ENCODE measurements around the gene RFX8.

The RFX8 gene

GRCh38 chr2:101502095-101502494 is 27.2 kb upstream of the RFX8 start:
- no peak for TF ChIP-seq CTCF (IDR thresholded peaks at IDR 0.05; ENCODE audit: control insufficient read depth, extremely low read depth, insufficient read depth)
- H3K4me3 ChIP-seq (ENCODE audit: low read depth, low read length) = no peak overlapping the region
- DNase-seq (ENCODE audit: low read depth) = no peak

- no peak for DNase-seq (ENCODE audit: low read depth)
- no peak for TF ChIP-seq CTCF (IDR thresholded peaks at IDR 0.05; ENCODE audit: control insufficient read depth, extremely low read depth, insufficient read depth)
- H3K4me3 ChIP-seq (ENCODE audit: low read depth, low read length) = no peak overlapping the region
These were observed 26.5 kb upstream of the RFX8 start for GRCh38 chr2:101501443-101501842.

- H3K4me3 ChIP-seq (ENCODE audit: low read depth, low read length) = no peak overlapping the region
- no peak for DNase-seq (ENCODE audit: low read depth)
- no peak for TF ChIP-seq CTCF (IDR thresholded peaks at IDR 0.05; ENCODE audit: control insufficient read depth, extremely low read depth, insufficient read depth)
These were observed 25.9 kb upstream of the RFX8 start for GRCh38 chr2:101500860-101501259.

- no peak for TF ChIP-seq CTCF (IDR thresholded peaks at IDR 0.05; ENCODE audit: control insufficient read depth, extremely low read depth, insufficient read depth)
- H3K4me3 ChIP-seq (ENCODE audit: low read depth, low read length) = no peak overlapping the region
- no peak for DNase-seq (ENCODE audit: low read depth)
These were observed 25.3 kb upstream of the RFX8 start for GRCh38 chr2:101500180-101500579.

GRCh38 chr2:101496279-101496678 is 21.4 kb upstream of the RFX8 start:
- no peak for DNase-seq (ENCODE audit: low read depth)
- no peak for TF ChIP-seq CTCF (IDR thresholded peaks at IDR 0.05; ENCODE audit: control insufficient read depth, extremely low read depth, insufficient read depth)

GRCh38 chr2:101492936-101493473 is 18.1 kb upstream of the RFX8 start:
- H3K4me3 ChIP-seq (ENCODE audit: low read depth, low read length) = no peak overlapping the region
- no peak for DNase-seq (ENCODE audit: low read depth)
- TF ChIP-seq CTCF (IDR thresholded peaks at IDR 0.05; ENCODE audit: control insufficient read depth, extremely low read depth, insufficient read depth) = no peak

More at GRCh38 chr2:101496279-101496678, 21.4 kb upstream of the RFX8 start:
- no peak overlapping the region for H3K4me3 ChIP-seq (ENCODE audit: low read depth, low read length)

- no peak overlapping the region for H3K4me3 ChIP-seq (ENCODE audit: low read depth, low read length)
- DNase-seq (ENCODE audit: low read depth) = no peak
- TF ChIP-seq CTCF (IDR thresholded peaks at IDR 0.05; ENCODE audit: control insufficient read depth, extremely low read depth, insufficient read depth) = no peak
These were observed 12.1 kb upstream of the RFX8 start for GRCh38 chr2:101486994-101487393.

Data from LNCaP clone FGC (cell line).